KMS-11 (cell line): ENCODE measurements around the gene DHRS9.

Experiments
- H2AFZ ChIP-seq: fragments of 200-600 bp; sonication (generic); 2 replicates; pipeline ENCODE4 v1.6.1; 2016; ENCODE audit warnings: antibody characterized with exemption, mixed run types, low read depth
- H3K27ac ChIP-seq: fragments of 200-600 bp; sonication (generic); 2 replicates; pipeline ENCODE4 v1.6.1; 2016; ENCODE audit warnings: mild to moderate bottlenecking, mixed run types
- H3K27me3 ChIP-seq: fragments of 200-600 bp; sonication (generic); 2 replicates; pipeline ENCODE4 v1.6.1; 2017; ENCODE audit warnings: mild to moderate bottlenecking, low read depth, mixed run types, moderate library complexity; ENCODE audit not compliant: insufficient read depth
- H3K36me3 ChIP-seq: fragments of 200-600 bp; sonication (generic); 2 replicates; pipeline ENCODE4 v1.6.1; 2017; ENCODE audit warnings: mild to moderate bottlenecking, mixed run types; ENCODE audit not compliant: insufficient read depth
- H3K4me1 ChIP-seq: fragments of 200-600 bp; sonication (generic); 2 replicates; pipeline ENCODE4 v1.6.1; 2016; ENCODE audit warnings: mild to moderate bottlenecking, low read depth, mixed run types; ENCODE audit not compliant: poor library complexity, severe bottlenecking
- H3K4me2 ChIP-seq: fragments of 200-600 bp; sonication (generic); 2 replicates; pipeline ENCODE4 v1.7.0; 2016; ENCODE audit warnings: mild to moderate bottlenecking, mixed run types
- H3K4me3 ChIP-seq: fragments of 200-600 bp; sonication (generic); IDR thresholded peaks from 2 replicates; pipeline ENCODE4 v1.6.1; 2017; ENCODE audit warnings: low read depth, low read length, mixed read lengths; ENCODE audit not compliant: insufficient read depth
- H3K79me2 ChIP-seq: fragments of 200-600 bp; sonication (generic); 2 replicates; pipeline ENCODE4 v1.6.1; 2016; ENCODE audit warnings: low read depth, mixed run types; ENCODE audit not compliant: insufficient read depth
- H3K9ac ChIP-seq: fragments of 200-600 bp; sonication (generic); 2 replicates; pipeline ENCODE4 v1.6.1; 2016; ENCODE audit warnings: mild to moderate bottlenecking, mixed run types
- H4K20me1 ChIP-seq: fragments of 200-600 bp; sonication (generic); 2 replicates; pipeline ENCODE4 v1.6.1; 2016; ENCODE audit warnings: mild to moderate bottlenecking, mixed run types; ENCODE audit not compliant: insufficient read depth
- TF ChIP-seq, protein P1 (sequence below): fragments of 200-600 bp; sonication (generic); conservative IDR thresholded peaks from 2 replicates; pipeline ENCODE4 v1.6.1; 2017; ENCODE audit warnings: low read depth, mild to moderate bottlenecking, antibody characterized with exemption, low read length, moderate library complexity, mixed read lengths

The DHRS9 gene

DNA sequence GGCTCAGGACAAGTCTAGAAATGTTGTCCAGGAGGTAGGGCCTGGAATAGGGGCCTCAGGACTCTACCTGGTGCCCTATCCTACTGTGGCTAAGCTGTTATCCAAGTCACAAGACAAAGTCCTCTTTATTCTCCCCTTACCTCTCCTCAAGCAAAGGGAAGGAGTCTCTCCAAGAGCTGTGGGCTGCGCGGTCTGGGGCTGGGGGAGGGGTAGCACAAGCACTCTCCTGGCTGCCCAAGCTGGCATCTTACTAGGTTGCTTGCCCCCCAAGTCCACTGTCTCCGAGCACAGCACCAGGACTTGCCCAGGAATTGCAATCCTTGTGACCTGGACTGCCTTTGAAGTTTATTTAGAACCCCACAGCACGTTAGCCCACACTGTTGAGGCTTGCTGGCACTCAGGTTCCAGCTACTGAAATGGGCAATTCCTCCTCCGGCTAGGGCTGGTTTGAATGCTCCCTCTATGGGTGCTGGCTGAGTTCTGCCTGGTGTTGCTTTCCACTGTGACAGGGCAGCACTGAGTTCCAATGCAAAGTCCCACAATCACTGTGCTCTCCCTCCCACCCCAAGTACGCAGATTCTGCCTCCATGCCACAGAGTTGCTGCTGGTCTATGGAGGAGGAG is 18.5 kb downstream of the DHRS9 start:
- H3K9ac ChIP-seq, result no peak overlapping the region
- H3K4me1 ChIP-seq, result no peaks in the 10 kb centered on the region
- H3K27me3 ChIP-seq, result no peaks in the 10 kb centered on the region
- no peaks in the 10 kb centered on the region for H3K36me3 ChIP-seq
- no peak overlapping the region for H2AFZ ChIP-seq
- TF ChIP-seq, protein P1, sequence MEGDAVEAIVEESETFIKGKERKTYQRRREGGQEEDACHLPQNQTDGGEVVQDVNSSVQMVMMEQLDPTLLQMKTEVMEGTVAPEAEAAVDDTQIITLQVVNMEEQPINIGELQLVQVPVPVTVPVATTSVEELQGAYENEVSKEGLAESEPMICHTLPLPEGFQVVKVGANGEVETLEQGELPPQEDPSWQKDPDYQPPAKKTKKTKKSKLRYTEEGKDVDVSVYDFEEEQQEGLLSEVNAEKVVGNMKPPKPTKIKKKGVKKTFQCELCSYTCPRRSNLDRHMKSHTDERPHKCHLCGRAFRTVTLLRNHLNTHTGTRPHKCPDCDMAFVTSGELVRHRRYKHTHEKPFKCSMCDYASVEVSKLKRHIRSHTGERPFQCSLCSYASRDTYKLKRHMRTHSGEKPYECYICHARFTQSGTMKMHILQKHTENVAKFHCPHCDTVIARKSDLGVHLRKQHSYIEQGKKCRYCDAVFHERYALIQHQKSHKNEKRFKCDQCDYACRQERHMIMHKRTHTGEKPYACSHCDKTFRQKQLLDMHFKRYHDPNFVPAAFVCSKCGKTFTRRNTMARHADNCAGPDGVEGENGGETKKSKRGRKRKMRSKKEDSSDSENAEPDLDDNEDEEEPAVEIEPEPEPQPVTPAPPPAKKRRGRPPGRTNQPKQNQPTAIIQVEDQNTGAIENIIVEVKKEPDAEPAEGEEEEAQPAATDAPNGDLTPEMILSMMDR, result no peak
- no peak overlapping the region for H3K4me3 ChIP-seq
- no peak overlapping the region for H3K4me2 ChIP-seq
- no peak overlapping the region for H3K27ac ChIP-seq
- no peaks in the 10 kb centered on the region for H3K79me2 ChIP-seq
- H4K20me1 ChIP-seq, result no peaks in the 10 kb centered on the region

- H3K79me2 ChIP-seq, result no peaks in the 10 kb centered on the region
- TF ChIP-seq, protein P1, result no peak
- H3K4me2 ChIP-seq, result no peak overlapping the region
- no peak overlapping the region for H3K9ac ChIP-seq
- no peak overlapping the region for H2AFZ ChIP-seq
- no peaks in the 10 kb centered on the region for H3K36me3 ChIP-seq
- H3K4me1 ChIP-seq, result no peaks in the 10 kb centered on the region
- no peak overlapping the region for H3K4me3 ChIP-seq
- no peaks in the 10 kb centered on the region for H3K27me3 ChIP-seq
- H4K20me1 ChIP-seq, result no peaks in the 10 kb centered on the region
- no peak overlapping the region for H3K27ac ChIP-seq
Observed at GRCh38 chr2:169089182-169089581, 19.8 kb downstream of the DHRS9 start.

GRCh38 chr2:169090133-169090820 is 20.9 kb downstream of the DHRS9 start:
- TF ChIP-seq, protein P1, result no peak
- H3K79me2 ChIP-seq, result no peaks in the 10 kb centered on the region

DNA sequence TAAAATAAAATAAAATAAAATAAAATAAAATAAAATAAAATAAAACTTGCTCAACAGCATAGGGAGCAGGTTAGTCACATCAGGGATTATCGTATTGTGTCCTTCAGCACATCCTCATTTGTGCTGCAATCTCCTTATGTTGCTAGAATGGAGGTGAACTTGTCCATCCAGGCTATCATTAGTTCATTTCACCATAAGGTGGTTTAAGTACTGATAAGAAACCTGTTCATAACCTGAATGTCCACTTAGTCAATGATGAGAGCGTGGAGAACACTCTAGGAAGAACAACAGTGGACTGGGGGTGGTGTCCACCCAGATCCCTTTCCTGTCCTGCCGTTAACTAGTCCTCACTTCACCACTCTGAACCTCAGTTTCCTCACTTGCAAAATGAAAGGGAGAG is 21.9 kb downstream of the DHRS9 start:
- no peak overlapping the region for H3K27ac ChIP-seq
- no peaks in the 10 kb centered on the region for H3K27me3 ChIP-seq
- H4K20me1 ChIP-seq, result no peaks in the 10 kb centered on the region
- H2AFZ ChIP-seq, result no peak overlapping the region
- H3K36me3 ChIP-seq, result no peaks in the 10 kb centered on the region
- no peak overlapping the region for H3K4me3 ChIP-seq
- no peak overlapping the region for H3K9ac ChIP-seq
- H3K4me2 ChIP-seq, result no peak overlapping the region
- H3K79me2 ChIP-seq, result no peaks in the 10 kb centered on the region
- TF ChIP-seq, protein P1, result no peak
- no peaks in the 10 kb centered on the region for H3K4me1 ChIP-seq

More at GRCh38 chr2:169090133-169090820, 20.9 kb downstream of the DHRS9 start:
- no peak overlapping the region for H3K9ac ChIP-seq
- H3K27ac ChIP-seq, result no peak overlapping the region
- H3K4me2 ChIP-seq, result no peak overlapping the region
- H3K4me3 ChIP-seq, result no peak overlapping the region
- H3K27me3 ChIP-seq, result no peaks in the 10 kb centered on the region
- no peaks in the 10 kb centered on the region for H3K4me1 ChIP-seq
- no peaks in the 10 kb centered on the region for H4K20me1 ChIP-seq
- H2AFZ ChIP-seq, result no peak overlapping the region
- H3K36me3 ChIP-seq, result no peaks in the 10 kb centered on the region
